Ecto neural progenitor cell (in vitro differentiated cells): Measurements from ENCODE around the gene CNBP.

ENCODE experiments used
- DNase-seq: peaks from one replicate; pipeline ENCODE4 v3.0.0-alpha.2; 2018; ENCODE audit warnings: low spot score

CNBP gene

GRCh38 chr3:129130291-129130813 lies 53.3 kb downstream of the CNBP start:
- DNase-seq = no peak

DNA sequence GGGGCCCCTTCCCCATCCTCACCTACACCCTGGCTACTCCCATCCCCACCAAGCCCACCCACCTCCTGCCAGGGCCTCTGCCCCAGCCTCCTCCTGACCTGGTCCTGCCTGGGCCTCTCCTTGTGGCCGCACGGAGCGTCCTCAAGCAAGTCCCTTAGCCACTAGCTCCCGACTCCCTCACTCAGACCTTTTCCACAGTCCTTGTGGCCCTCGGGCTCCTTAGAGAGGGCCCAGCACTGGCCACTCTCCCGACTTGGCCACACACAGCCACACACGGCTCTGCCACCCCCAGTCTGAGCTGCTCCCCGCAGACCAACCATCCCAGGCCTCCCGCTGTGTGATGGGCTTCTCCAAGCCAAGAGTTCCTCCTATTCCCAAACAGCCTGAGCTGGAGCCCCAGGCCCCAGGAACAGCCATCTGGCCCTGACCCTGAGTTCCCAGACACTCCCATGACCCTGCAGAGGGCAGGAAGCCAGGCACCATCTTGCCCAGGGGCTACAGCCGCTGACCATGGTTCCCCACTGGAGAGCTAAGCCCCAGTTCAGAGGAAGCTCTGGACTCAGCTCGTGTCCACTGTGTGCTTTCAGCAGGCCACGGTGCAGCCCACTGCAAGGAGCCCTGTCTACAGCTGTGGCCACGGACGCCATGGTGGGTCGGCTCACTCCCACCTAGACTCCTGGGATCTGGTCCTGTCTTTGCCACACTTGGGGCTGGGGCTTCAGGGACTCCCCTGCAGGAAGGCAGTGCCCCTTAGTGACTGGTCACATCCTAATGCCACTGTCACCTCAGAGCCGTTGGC lies 55.1 kb downstream of the CNBP start:
- DNase-seq = no peak

GRCh38 chr3:129126726-129127280 lies 56.9 kb downstream of the CNBP start:
- no peak for DNase-seq

GRCh38 chr3:129123314-129124060 lies 60.2 kb downstream of the CNBP start:
- no peak for DNase-seq

DNA sequence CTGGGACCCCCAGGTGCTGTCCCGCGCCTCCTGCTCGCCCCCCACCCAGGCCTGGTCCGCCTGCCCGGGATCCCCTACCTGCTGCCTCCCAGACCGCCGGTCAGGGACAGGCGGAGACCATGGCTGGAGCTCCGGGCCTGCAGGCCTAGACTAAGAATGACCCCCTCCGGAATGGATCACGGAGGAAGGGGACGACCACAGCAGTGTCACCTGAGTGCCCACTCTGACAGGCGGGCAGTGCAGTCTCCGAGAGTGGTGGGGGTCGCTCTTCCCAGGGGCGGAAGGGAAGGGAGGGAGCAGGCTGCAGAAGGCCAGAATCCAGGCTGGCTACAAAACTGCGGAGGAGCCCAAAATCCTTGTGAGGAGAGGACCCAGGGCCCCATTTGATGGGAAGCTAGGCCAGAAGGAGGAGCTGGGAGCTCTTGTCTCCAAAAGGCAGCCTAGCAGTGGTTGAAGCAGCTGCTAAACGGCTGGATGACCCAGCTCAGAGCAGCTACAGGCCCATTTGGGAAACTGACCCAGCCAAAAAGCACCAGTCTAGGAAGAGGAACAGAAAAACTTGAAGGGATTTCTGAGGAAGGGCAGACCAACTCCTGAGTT lies 61.2 kb downstream of the CNBP start:
- DNase-seq = no peak

DNA sequence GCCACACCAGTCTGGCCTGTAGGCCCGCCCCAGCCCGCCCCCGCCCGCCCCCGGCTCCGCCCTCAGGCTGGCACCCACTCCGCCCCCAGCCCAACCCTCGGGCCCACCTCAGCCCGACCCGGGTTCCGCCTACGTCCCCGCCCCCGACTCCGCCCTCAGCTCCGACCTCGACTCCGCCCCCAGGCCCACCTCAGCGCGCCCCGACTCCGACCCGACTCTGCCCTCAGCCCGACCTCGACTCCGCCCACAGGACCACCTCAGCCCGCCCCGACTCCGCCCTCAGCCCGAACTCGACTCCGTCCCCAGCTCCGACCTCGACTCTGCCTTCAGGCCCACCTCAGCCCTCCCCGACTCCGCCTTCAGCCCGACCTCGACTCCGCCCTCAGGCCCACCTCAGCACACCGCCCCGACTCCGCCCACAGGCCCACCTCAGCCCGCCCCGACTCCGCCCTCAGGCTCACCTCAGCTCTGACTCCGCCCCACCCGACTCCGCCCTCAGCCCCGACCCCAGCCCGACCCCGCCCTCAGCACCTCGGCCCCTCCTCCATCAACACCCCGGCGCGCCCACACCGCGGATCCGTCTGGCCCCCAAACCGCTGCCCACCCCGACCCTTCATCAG lies 61.8 kb downstream of the CNBP start, which contains the start of gene RAB43:
RAB43 (minus strand) TSS at position 13 of the 620 bp plus-strand sequence. CDS start 315 bp downstream, outside the sequence.
- peak; percentile 99 for DNase-seq

- peak; percentile 72 for DNase-seq
Measured at GRCh38 chr3:129121016-129121791, 62.5 kb downstream of the CNBP start.

DNA sequence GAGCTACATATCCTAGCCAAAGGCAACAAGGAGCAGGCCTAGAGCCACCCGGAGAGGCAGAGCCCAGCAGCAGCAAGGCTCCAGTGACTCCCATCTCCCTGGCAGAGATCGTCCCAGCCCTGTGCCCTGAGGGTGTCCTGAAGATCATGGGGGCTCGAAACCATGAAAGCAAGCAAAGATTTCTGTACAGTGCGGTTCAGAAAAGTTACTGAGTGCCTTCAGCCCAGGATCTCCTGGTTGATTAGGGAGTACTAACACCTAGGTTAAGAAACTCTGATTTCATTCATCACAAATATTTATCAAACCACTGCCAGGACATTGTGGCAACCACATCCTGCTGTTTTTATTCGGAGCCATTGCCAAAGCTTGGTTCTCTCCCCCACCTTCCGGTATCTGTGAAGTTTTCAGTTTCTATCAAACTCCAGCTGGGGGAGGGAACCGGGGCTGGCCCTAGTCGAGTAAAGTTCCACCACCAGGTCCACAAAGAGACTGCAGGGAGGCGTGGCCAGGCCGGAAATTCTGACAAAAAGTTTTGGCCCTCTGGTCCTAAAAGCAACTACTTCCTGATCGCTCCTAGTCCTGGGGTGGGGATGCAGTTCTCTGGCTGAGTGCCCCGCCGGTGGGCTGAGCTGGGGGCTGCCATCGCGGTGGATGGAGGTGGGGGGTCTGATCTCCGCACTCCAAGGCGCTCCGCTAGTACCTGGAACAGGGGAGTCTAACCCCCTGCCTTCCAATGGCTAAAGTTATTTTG lies 63.3 kb downstream of the CNBP start:
- peak; percentile 77 for DNase-seq

GRCh38 chr3:129119365-129120100 lies 64.2 kb downstream of the CNBP start:
- DNase-seq = no peak

DNA sequence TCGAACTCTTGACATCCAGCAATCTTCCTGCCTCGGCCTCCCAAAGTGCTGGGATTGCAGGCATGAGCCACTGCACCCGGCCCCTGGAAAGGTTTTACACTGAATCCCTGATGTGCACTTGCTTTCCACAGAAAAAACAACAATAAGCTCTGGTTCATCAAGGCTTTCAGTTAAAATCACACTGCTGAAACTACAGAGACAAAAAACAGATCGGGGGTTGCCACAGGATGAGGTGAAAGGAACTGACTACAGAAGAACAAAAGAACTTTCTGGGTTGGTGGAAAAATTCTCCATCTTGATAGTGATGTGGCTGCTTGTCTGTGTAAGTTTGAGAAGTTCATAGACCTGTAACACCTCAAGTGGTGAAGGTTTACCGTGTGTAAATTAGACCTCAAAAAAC lies 65.0 kb downstream of the CNBP start:
- no peak for DNase-seq
